Activated CD4-positive, alpha-beta T cell treated with anti-CD3 and anti-CD28 coated beads for 48 hours (primary cell): ENCODE measurements around the gene ZFAND6.
"Not testable (repeated sequence)": the region's sequence is repeated elsewhere in the genome, so short reads cannot be mapped to it uniquely, and the experiment has no call there.

ENCODE experiments used
- DNase-seq: peaks from one replicate; pipeline ENCODE4 v3.0.0-alpha.2; 2020

ZFAND6 gene

GRCh38 chr15:80058851-80059785, at the start of gene ZFAND6:
TSS of gene ZFAND6 (plus strand) at chr15:80059676. CDS start at chr15:80120345, 60,669 bp downstream.
- DNase-seq, result peak; percentile 96

- DNase-seq, result no peak
Measured at GRCh38 chr15:80010131-80010673, 49.3 kb upstream of the ZFAND6 start.

- DNase-seq, result peak; percentile 57
Measured at GRCh38 chr15:80011041-80011523, 48.4 kb upstream of the ZFAND6 start.

GRCh38 chr15:80011596-80011995, 47.9 kb upstream of the ZFAND6 start:
- DNase-seq, result no peak

GRCh38 chr15:80012060-80012726, 47.3 kb upstream of the ZFAND6 start:
- DNase-seq, result no peak

GRCh38 chr15:80014186-80014585, 45.3 kb upstream of the ZFAND6 start:
- DNase-seq, result not testable (repeated sequence)

GRCh38 chr15:80015156-80015555, 44.3 kb upstream of the ZFAND6 start:
- no peak for DNase-seq

- DNase-seq, result not testable (repeated sequence)
Measured at GRCh38 chr15:80016506-80016905, 43.0 kb upstream of the ZFAND6 start.

- DNase-seq, result not testable (repeated sequence)
Measured at GRCh38 chr15:80017139-80017538, 42.3 kb upstream of the ZFAND6 start.

- no peak for DNase-seq
Measured at GRCh38 chr15:80019168-80019745, 40.2 kb upstream of the ZFAND6 start.

- not testable (repeated sequence) for DNase-seq
Measured at GRCh38 chr15:80020149-80020548, 39.3 kb upstream of the ZFAND6 start.

- no peak for DNase-seq
Measured at GRCh38 chr15:80020731-80021130, 38.7 kb upstream of the ZFAND6 start.

- DNase-seq, result no peak
Measured at GRCh38 chr15:80026310-80026709, 33.2 kb upstream of the ZFAND6 start.

- DNase-seq, result no peak
Measured at GRCh38 chr15:80026754-80027153, 32.7 kb upstream of the ZFAND6 start.

- no peak for DNase-seq
Measured at GRCh38 chr15:80028937-80029336, 30.5 kb upstream of the ZFAND6 start.

GRCh38 chr15:80031841-80032240, 27.6 kb upstream of the ZFAND6 start:
- peak; percentile 38 for DNase-seq

- DNase-seq, result no peak
Measured at GRCh38 chr15:80034629-80035028, 24.8 kb upstream of the ZFAND6 start.

- DNase-seq, result no peak
Measured at GRCh38 chr15:80036071-80036470, 23.4 kb upstream of the ZFAND6 start.

- DNase-seq, result no peak
Measured at GRCh38 chr15:80041494-80042253, 17.8 kb upstream of the ZFAND6 start.

GRCh38 chr15:80042568-80042967, 16.9 kb upstream of the ZFAND6 start:
- no peak for DNase-seq

- DNase-seq, result not testable (repeated sequence)
Measured at GRCh38 chr15:80045219-80045618, 14.3 kb upstream of the ZFAND6 start.

- no peak for DNase-seq
Measured at GRCh38 chr15:80049046-80049445, 10.4 kb upstream of the ZFAND6 start.
